K562 (cell line): ENCODE measurements around the gene FGF1.
A peak's percentile ranks its signal among the peaks of the same experiment; 100 is the strongest.

Experiments used
- BCOR ChIP-seq: fragments of 450-650 bp; IDR thresholded peaks from 2 replicates; pipeline ENCODE4 v1.6.1; 2016
- JUNB ChIP-seq: fragments of 450-650 bp; formaldehyde crosslinking; conservative IDR thresholded peaks from 2 replicates; pipeline ENCODE4 v1.4.0; 2020; ENCODE audit warnings: mild to moderate bottlenecking
- MXI1 ChIP-seq: IDR thresholded peaks from 2 replicates; pipeline ENCODE4 v1.6.1; 2011; ENCODE audit warnings: low read depth, mild to moderate bottlenecking, improper control_type of control experiment, low read length
- SREBF1 ChIP-seq: fragments of 150-350 bp; IDR thresholded peaks from 2 replicates; pipeline ENCODE4 v1.6.1; 2014; ENCODE audit warnings: antibody characterized with exemption, low read depth, low read length, borderline replicate concordance
- ZNF217 ChIP-seq: sonication (generic); formaldehyde crosslinking; IDR thresholded peaks from 2 replicates; pipeline ENCODE4 v1.8.0; 2022; ENCODE audit warnings: mild to moderate bottlenecking, missing genetic modification reagents
- ZNF3 ChIP-seq: fragments of 250-450 bp; sonication (Bioruptor Pico); IDR thresholded peaks from 2 replicates; pipeline ENCODE4 v1.5.0; 2021; ENCODE audit warnings: mild to moderate bottlenecking, moderate library complexity
- ZNF77 ChIP-seq: fragments of 250-450 bp; sonication (Bioruptor Pico); IDR thresholded peaks from 2 replicates; pipeline ENCODE4 v1.5.0; 2020
- TF ChIP-seq, protein P1 (sequence below), 2 experiments: fragments of 450-650 bp; formaldehyde crosslinking in 1 of 2; IDR thresholded peaks; 2 replicates each; pipeline versions ENCODE4 v1.4.0 to v1.6.1; 2014 to 2020; ENCODE audit warnings: mild to moderate bottlenecking in 2 of 2, borderline replicate concordance in 1 of 2, low read depth in 1 of 2
- TF ChIP-seq, protein P2 (sequence below): sonication (generic); formaldehyde crosslinking; IDR thresholded peaks from 2 replicates; pipeline ENCODE4 v1.8.0; 2022; ENCODE audit warnings: mild to moderate bottlenecking, missing genetic modification reagents
- TF ChIP-seq, protein P3 (sequence below), 3 experiments: IDR thresholded peaks in 2 of 3; conservative IDR thresholded peaks in 1 of 3; 2 replicates each; pipeline ENCODE4 v1.5.1; 2011 to 2012; ENCODE audit warnings: low read length in 3 of 3, mild to moderate bottlenecking in 3 of 3, control low read depth in 2 of 3, improper control_type of control experiment in 1 of 3, inconsistent platforms in 1 of 3, low read depth in 1 of 3, mixed read lengths in 1 of 3, moderate library complexity in 1 of 3; ENCODE audit not compliant: insufficient read depth in 2 of 3
- TF ChIP-seq, protein P4 (sequence below): fragments of 200-800 bp; sonication (Bioruptor generic); IDR thresholded peaks from 2 replicates; pipeline ENCODE4 v1.6.1; 2017; ENCODE audit warnings: missing genetic modification characterization, missing compliant biosample characterization

DNA sequence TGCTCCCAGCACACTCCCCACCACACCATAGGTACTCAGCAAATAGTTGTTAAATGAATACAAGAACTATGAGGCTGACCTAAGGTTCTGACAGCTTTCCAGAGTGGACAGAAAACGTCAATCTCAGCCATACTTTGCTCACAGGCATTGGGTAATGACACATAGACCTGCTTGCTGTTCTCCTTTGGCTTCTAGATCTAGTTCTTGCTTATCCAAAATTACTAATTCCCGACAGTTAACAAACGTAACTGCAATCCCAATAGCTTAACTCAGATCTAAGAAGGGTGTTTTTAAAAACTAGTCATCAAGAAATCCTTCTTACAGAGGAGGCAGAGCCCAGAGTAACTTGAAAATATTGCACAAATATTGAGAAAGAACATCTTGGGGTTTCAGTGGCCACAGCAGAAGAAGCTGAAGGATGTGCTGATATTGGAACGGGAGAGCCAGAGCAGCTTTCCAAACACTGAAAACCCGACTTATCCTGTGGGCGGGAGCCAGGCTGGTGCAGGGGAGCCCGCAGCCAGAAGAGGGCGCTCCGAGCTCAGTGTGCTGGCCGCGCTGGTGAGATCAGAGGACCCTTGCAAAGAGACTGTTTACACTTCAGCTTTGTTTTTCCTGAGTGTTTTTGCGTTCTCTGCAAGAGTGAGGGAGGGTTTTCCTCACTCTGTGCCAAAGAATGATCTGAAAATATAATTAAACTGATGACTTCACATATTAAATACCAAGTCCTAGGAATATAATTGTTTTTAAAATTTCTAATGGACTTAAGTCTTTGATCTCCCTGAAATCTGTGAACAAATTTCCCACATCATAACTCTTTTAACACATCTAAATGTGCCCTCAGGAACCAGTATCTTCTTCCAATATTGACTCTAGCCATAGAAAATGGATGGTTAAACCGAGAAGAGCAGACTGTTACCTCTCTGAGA is 30.3 kb downstream of the FGF1 start:
- no peak for TF ChIP-seq ZNF3 (CRISPR knock-in tag)
- no peak for TF ChIP-seq JUNB (CRISPR knock-in tag)
- TF ChIP-seq ZNF77 (CRISPR knock-in tag): no peak
- TF ChIP-seq MXI1: no peak
- TF ChIP-seq, protein P1, sequence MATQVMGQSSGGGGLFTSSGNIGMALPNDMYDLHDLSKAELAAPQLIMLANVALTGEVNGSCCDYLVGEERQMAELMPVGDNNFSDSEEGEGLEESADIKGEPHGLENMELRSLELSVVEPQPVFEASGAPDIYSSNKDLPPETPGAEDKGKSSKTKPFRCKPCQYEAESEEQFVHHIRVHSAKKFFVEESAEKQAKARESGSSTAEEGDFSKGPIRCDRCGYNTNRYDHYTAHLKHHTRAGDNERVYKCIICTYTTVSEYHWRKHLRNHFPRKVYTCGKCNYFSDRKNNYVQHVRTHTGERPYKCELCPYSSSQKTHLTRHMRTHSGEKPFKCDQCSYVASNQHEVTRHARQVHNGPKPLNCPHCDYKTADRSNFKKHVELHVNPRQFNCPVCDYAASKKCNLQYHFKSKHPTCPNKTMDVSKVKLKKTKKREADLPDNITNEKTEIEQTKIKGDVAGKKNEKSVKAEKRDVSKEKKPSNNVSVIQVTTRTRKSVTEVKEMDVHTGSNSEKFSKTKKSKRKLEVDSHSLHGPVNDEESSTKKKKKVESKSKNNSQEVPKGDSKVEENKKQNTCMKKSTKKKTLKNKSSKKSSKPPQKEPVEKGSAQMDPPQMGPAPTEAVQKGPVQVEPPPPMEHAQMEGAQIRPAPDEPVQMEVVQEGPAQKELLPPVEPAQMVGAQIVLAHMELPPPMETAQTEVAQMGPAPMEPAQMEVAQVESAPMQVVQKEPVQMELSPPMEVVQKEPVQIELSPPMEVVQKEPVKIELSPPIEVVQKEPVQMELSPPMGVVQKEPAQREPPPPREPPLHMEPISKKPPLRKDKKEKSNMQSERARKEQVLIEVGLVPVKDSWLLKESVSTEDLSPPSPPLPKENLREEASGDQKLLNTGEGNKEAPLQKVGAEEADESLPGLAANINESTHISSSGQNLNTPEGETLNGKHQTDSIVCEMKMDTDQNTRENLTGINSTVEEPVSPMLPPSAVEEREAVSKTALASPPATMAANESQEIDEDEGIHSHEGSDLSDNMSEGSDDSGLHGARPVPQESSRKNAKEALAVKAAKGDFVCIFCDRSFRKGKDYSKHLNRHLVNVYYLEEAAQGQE (IDR thresholded peaks at IDR 0.05; ENCODE audit: borderline replicate concordance): peak; percentile 77
- TF ChIP-seq, protein P1 (CRISPR knock-in tag; IDR thresholded peaks at IDR 0.05; ENCODE audit: low read depth): no peak
- no peak for TF ChIP-seq SREBF1
- TF ChIP-seq, protein P2, sequence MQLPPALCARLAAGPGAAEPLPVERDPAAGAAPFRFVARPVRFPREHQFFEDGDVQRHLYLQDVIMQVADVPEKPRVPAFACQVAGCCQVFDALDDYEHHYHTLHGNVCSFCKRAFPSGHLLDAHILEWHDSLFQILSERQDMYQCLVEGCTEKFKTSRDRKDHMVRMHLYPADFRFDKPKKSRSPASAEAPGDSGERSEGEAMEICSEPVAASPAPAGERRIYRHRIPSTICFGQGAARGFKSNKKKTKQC: no peak
- TF ChIP-seq, protein P3, sequence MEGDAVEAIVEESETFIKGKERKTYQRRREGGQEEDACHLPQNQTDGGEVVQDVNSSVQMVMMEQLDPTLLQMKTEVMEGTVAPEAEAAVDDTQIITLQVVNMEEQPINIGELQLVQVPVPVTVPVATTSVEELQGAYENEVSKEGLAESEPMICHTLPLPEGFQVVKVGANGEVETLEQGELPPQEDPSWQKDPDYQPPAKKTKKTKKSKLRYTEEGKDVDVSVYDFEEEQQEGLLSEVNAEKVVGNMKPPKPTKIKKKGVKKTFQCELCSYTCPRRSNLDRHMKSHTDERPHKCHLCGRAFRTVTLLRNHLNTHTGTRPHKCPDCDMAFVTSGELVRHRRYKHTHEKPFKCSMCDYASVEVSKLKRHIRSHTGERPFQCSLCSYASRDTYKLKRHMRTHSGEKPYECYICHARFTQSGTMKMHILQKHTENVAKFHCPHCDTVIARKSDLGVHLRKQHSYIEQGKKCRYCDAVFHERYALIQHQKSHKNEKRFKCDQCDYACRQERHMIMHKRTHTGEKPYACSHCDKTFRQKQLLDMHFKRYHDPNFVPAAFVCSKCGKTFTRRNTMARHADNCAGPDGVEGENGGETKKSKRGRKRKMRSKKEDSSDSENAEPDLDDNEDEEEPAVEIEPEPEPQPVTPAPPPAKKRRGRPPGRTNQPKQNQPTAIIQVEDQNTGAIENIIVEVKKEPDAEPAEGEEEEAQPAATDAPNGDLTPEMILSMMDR (IDR thresholded peaks at IDR 0.05 in 2 of 3, conservative IDR thresholded peaks at IDR 0.05 in 1 of 3; ENCODE audit: insufficient read depth in 2 of 3, low read depth in 1 of 3, low read length in 3 of 3): peak; percentile 93 to 95 (median 94)
- TF ChIP-seq BCOR: no peak
- no peak for TF ChIP-seq ZNF217 (CRISPR knock-in tag)
- TF ChIP-seq, protein P4, sequence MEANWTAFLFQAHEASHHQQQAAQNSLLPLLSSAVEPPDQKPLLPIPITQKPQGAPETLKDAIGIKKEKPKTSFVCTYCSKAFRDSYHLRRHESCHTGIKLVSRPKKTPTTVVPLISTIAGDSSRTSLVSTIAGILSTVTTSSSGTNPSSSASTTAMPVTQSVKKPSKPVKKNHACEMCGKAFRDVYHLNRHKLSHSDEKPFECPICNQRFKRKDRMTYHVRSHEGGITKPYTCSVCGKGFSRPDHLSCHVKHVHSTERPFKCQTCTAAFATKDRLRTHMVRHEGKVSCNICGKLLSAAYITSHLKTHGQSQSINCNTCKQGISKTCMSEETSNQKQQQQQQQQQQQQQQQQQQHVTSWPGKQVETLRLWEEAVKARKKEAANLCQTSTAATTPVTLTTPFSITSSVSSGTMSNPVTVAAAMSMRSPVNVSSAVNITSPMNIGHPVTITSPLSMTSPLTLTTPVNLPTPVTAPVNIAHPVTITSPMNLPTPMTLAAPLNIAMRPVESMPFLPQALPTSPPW (CRISPR knock-in tag): no peak
